PC-3 (cell line): ENCODE measurements around the gene RBPMS2.

Experiments
- EZH2phosphoT487 ChIP-seq: fragments of 300-600 bp; sonication (generic); IDR thresholded peaks from 2 replicates; pipeline ENCODE4 v1.6.1; 2018; ENCODE audit warnings: mild to moderate bottlenecking, antibody characterized with exemption, low read length, borderline replicate concordance
- TF ChIP-seq, protein P1 (sequence below): fragments of 300-600 bp; sonication (generic); conservative IDR thresholded peaks from 2 replicates; pipeline ENCODE4 v1.5.1; 2017; ENCODE audit warnings: antibody characterized with exemption, low read depth, mild to moderate bottlenecking, low read length

DNA sequence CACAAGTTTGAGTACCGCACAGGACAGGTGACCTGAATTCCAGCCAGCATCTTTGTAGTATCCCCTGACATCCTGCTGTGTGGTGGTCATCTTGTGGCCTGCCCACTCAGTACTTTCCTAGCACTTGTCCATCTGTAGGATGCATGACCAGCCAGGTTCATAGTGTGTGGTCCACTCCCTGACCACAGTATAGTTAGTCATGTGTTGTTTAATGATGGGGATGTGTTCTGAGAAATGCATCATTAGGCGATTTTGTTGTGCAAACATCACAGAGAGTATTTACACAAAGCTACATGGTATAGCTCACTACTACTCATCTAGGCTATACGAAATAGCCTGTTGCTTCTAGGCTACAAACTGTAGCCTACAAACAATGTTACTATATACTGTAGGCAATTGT lies 16.9 kb upstream of the RBPMS2 start:
- TF ChIP-seq, protein P1, sequence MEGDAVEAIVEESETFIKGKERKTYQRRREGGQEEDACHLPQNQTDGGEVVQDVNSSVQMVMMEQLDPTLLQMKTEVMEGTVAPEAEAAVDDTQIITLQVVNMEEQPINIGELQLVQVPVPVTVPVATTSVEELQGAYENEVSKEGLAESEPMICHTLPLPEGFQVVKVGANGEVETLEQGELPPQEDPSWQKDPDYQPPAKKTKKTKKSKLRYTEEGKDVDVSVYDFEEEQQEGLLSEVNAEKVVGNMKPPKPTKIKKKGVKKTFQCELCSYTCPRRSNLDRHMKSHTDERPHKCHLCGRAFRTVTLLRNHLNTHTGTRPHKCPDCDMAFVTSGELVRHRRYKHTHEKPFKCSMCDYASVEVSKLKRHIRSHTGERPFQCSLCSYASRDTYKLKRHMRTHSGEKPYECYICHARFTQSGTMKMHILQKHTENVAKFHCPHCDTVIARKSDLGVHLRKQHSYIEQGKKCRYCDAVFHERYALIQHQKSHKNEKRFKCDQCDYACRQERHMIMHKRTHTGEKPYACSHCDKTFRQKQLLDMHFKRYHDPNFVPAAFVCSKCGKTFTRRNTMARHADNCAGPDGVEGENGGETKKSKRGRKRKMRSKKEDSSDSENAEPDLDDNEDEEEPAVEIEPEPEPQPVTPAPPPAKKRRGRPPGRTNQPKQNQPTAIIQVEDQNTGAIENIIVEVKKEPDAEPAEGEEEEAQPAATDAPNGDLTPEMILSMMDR: no peak
- no peak for TF ChIP-seq EZH2phosphoT487
